Suppressor macrophage (primary cell): Measurements from ENCODE around the gene LMCD1.

Source experiments
- DNase-seq, 4 experiments: peaks; one replicate each; pipeline ENCODE4 v3.0.0-alpha.2; 2020 to 2022

Gene LMCD1

GRCh38 chr3:8563146-8563545 lies 61.5 kb downstream of the LMCD1 start:
- DNase-seq: no peak

GRCh38 chr3:8563597-8563996 lies 62.0 kb downstream of the LMCD1 start:
- no peak for DNase-seq

- DNase-seq: no peak
These were observed 63.8 kb downstream of the LMCD1 start for GRCh38 chr3:8565376-8565775.

GRCh38 chr3:8567784-8568575 lies 66.4 kb downstream of the LMCD1 start:
- DNase-seq: no peak

GRCh38 chr3:8571256-8571655 lies 69.6 kb downstream of the LMCD1 start:
- peak; percentile 12 to 64 (median 60) for DNase-seq

GRCh38 chr3:8573342-8573926 lies 71.8 kb downstream of the LMCD1 start:
- no peak for DNase-seq

GRCh38 chr3:8574040-8574669 lies 72.5 kb downstream of the LMCD1 start:
- no peak for DNase-seq

- no peak for DNase-seq
These were observed 73.2 kb downstream of the LMCD1 start for GRCh38 chr3:8574670-8575322.

GRCh38 chr3:8575364-8576104 lies 73.9 kb downstream of the LMCD1 start:
- no peak for DNase-seq

GRCh38 chr3:8576436-8576835 lies 74.8 kb downstream of the LMCD1 start:
- DNase-seq: no peak

GRCh38 chr3:8576841-8577571 lies 75.4 kb downstream of the LMCD1 start:
- DNase-seq: no peak

- DNase-seq: no peak
These were observed 76.7 kb downstream of the LMCD1 start for GRCh38 chr3:8578282-8578681.

GRCh38 chr3:8579096-8579495 lies 77.5 kb downstream of the LMCD1 start:
- DNase-seq: peak in 1 of 4 experiments; percentile 6

GRCh38 chr3:8579943-8580342 lies 78.3 kb downstream of the LMCD1 start:
- DNase-seq: no peak

- DNase-seq: peak in 3 of 4 experiments; percentile 5 to 47 (median 10)
These were observed 78.8 kb downstream of the LMCD1 start for GRCh38 chr3:8580434-8580833.

GRCh38 chr3:8581373-8581772 lies 79.8 kb downstream of the LMCD1 start:
- DNase-seq: no peak

- no peak for DNase-seq
These were observed 80.3 kb downstream of the LMCD1 start for GRCh38 chr3:8581806-8582445.

GRCh38 chr3:8584661-8585060 lies 83.0 kb downstream of the LMCD1 start:
- no peak for DNase-seq

GRCh38 chr3:8589880-8590556 lies 88.4 kb downstream of the LMCD1 start:
- no peak for DNase-seq

- no peak for DNase-seq
These were observed 91.6 kb downstream of the LMCD1 start for GRCh38 chr3:8593021-8593827.
